A549 (cell line): ENCODE measurements around the gene CNOT6. TPM values are rescaled to one million over a fixed set of nuclear protein-coding genes. Genes with fewer than 3 reads are reported as not detected.

ENCODE experiments used
- ATAC-seq, 2 experiments: fragments of 200-7000 bp in 1 of 2; fragments of >200 bp in 1 of 2; cut with Nextera tagmentation in 1 of 2; cut with Tn5 transposase in 1 of 2; 3 replicates each; pipeline versions ENCODE4 v1.8.0 to v1.9.1; 2018 to 2020; ENCODE audit warnings: mild to moderate bottlenecking in 1 of 2, moderate library complexity in 1 of 2
- CTCF ChIA-PET: fragments of 300-600 bp; sonication (Branson Sonifier 250); formaldehyde crosslinking; extraction: SDS; loops from one replicate; lab custom pipeline; 2021; ENCODE audit warnings: antibody characterized with exemption, inconsistent platforms; lab: Yijun Ruan, JAX
- POLR2A ChIA-PET: fragments of 350-600 bp; formaldehyde crosslinking; extraction: SDS; loops from one replicate; lab custom pipeline; 2021; ENCODE audit warnings: antibody characterized with exemption, inconsistent platforms; lab: Yijun Ruan, JAX
- DNase-seq, 2 experiments: peaks; one replicate each; pipeline versions ENCODE4 v3.0.0 to v3.0.0-alpha.2; 2011 to 2016; ENCODE audit warnings: low read depth in 1 of 2, low spot score in 1 of 2
- FAIRE-seq: peaks from 2 replicates; lab custom pipeline; 2011; peaks lifted over from hg19 to GRCh38; lab: Jason Lieb, UNC
- H3K27ac ChIP-seq, 2 experiments: fragments of >200 bp; sonication (Bioruptor Twin); formaldehyde crosslinking; 3 replicates each; pipeline ENCODE4 v1.5.1; 2016 to 2017
- H3K4me1 ChIP-seq: fragments of >200 bp; sonication (Bioruptor Twin); formaldehyde crosslinking; 3 replicates; pipeline ENCODE4 v1.6.1; 2016
- H3K4me2 ChIP-seq: fragments of >200 bp; sonication (Bioruptor Twin); formaldehyde crosslinking; 3 replicates; pipeline ENCODE4 v1.6.1; 2016
- H3K4me3 ChIP-seq: fragments of >200 bp; sonication (Bioruptor Twin); formaldehyde crosslinking; 3 replicates; pipeline ENCODE4 v1.5.1; 2016
- H3K9me3 ChIP-seq: fragments of >200 bp; sonication (Bioruptor Twin); formaldehyde crosslinking; 3 replicates; pipeline ENCODE4 v1.6.1; 2016
- BCL3 ChIP-seq: fragments of >200 bp; sonication (Bioruptor Twin); formaldehyde crosslinking; IDR thresholded peaks from 3 replicates; pipeline ENCODE4 v1.6.1; 2016
- BHLHE40 ChIP-seq: IDR thresholded peaks from 2 replicates; pipeline ENCODE4 v1.6.1; 2012; ENCODE audit warnings: low read depth, low read length, inconsistent platforms
- CBX2 ChIP-seq: fragments of 200-600 bp; sonication (generic); IDR thresholded peaks from 2 replicates; pipeline ENCODE4 v1.6.1; 2016; ENCODE audit warnings: low read depth, mild to moderate bottlenecking, borderline replicate concordance
- EHMT2 ChIP-seq: fragments of 200-600 bp; sonication (generic); IDR thresholded peaks from 2 replicates; pipeline ENCODE4 v1.6.1; 2016; ENCODE audit warnings: antibody characterized with exemption, low read depth, mild to moderate bottlenecking, moderate library complexity
- ELK1 ChIP-seq: fragments of 150-350 bp; IDR thresholded peaks from 2 replicates; pipeline ENCODE4 v1.6.1; 2014; ENCODE audit warnings: low read depth, mild to moderate bottlenecking, low read length
- HEYL ChIP-seq: fragments of 250-450 bp; sonication (Bioruptor Pico); IDR thresholded peaks from 2 replicates; pipeline ENCODE4 v1.8.0; 2021; ENCODE audit warnings: mild to moderate bottlenecking, moderate library complexity
- HMGXB4 ChIP-seq: fragments of 250-450 bp; sonication (Bioruptor Pico); IDR thresholded peaks from 2 replicates; pipeline ENCODE4 v1.5.0; 2021; ENCODE audit warnings: mild to moderate bottlenecking, moderate library complexity, borderline replicate concordance
- JUN ChIP-seq, 2 experiments: fragments of >200 bp; sonication (Bioruptor Twin); formaldehyde crosslinking; IDR thresholded peaks; 2 replicates in 1 of 2; 3 replicates in 1 of 2; pipeline ENCODE4 v1.6.1; 2016 to 2017
- JUNB ChIP-seq: fragments of >200 bp; sonication (Bioruptor Twin); formaldehyde crosslinking; IDR thresholded peaks from 2 replicates; pipeline ENCODE4 v1.6.1; 2016
- KDM1A ChIP-seq: fragments of 200-600 bp; sonication (generic); IDR thresholded peaks from 2 replicates; pipeline ENCODE4 v1.6.1; 2016; ENCODE audit warnings: low read depth, mild to moderate bottlenecking
- MAFK ChIP-seq: fragments of 450-650 bp; IDR thresholded peaks from 2 replicates; pipeline ENCODE4 v1.6.1; 2014; ENCODE audit not compliant: partially characterized antibody
- MAX ChIP-seq: IDR thresholded peaks from 2 replicates; pipeline ENCODE4 v1.6.1; 2012
- PHF8 ChIP-seq: fragments of 200-600 bp; sonication (generic); IDR thresholded peaks from 2 replicates; pipeline ENCODE4 v1.6.1; 2016; ENCODE audit warnings: low read depth, mild to moderate bottlenecking, antibody characterized with exemption, moderate library complexity, borderline replicate concordance
- RARB ChIP-seq: fragments of 250-450 bp; sonication (Bioruptor Pico); IDR thresholded peaks from 2 replicates; pipeline ENCODE4 v1.8.0; 2021; ENCODE audit warnings: mild to moderate bottlenecking, moderate library complexity
- RCOR1 ChIP-seq: fragments of 150-350 bp; IDR thresholded peaks from 2 replicates; pipeline ENCODE4 v1.6.1; 2014; ENCODE audit warnings: antibody characterized with exemption, low read length, low read depth
- RFX5 ChIP-seq: fragments of 450-650 bp; IDR thresholded peaks from 2 replicates; pipeline ENCODE4 v1.7.1; 2014; ENCODE audit warnings: antibody characterized with exemption, mild to moderate bottlenecking, moderate library complexity
- SMC3 ChIP-seq: fragments of >200 bp; sonication (Bioruptor Twin); formaldehyde crosslinking; IDR thresholded peaks from 3 replicates; pipeline ENCODE4 v1.6.1; 2018; ENCODE audit warnings: inconsistent platforms
- SREBF2 ChIP-seq: fragments of 450-650 bp; IDR thresholded peaks from 2 replicates; pipeline ENCODE4 v1.6.1; 2014; ENCODE audit warnings: mild to moderate bottlenecking, moderate library complexity
- TFCP2L1 ChIP-seq: fragments of 250-450 bp; sonication (Bioruptor Pico); IDR thresholded peaks from 2 replicates; pipeline ENCODE4 v1.5.0; 2021; ENCODE audit warnings: mild to moderate bottlenecking
- TP53 ChIP-seq: fragments of 250-450 bp; sonication (Bioruptor Pico); IDR thresholded peaks from 2 replicates; pipeline ENCODE4 v1.5.0; 2021; ENCODE audit warnings: mild to moderate bottlenecking, moderate library complexity
- USF2 ChIP-seq: fragments of 450-650 bp; IDR thresholded peaks from 2 replicates; pipeline ENCODE4 v1.6.1; 2014; ENCODE audit warnings: antibody characterized with exemption
- WGBS: methylation state at CpG from one replicate; pipeline ENCODE4 v1.1.6; 2017; ENCODE audit errors: missing lambda C conversion rate; 5-methylcytosine and 5-hydroxymethylcytosine counted together
- polyA plus RNA-seq, 4 experiments: library from polyadenylated mRNA; depleted of rRNA in 3 of 4; stranded (reverse); fragments of >200 nt; fragmentation: RNase III in 1 of 4; extraction: RNeasy Plus Mini Kit Qiagen cat#74134 plus additional on column Dnase treatment in 1 of 4; gene quantifications; 2 replicates in 3 of 4; 3 replicates in 1 of 4; pipeline ENCODE4 v1.2.3, GENCODE V29; 2011 to 2017

Gene CNOT6
- polyA plus RNA-seq, 2 of the 4 experiments (the other 2 are of a cell fraction): 18.2 to 28.5 TPM

GRCh38 chr5:180599590-180599914 is 105.4 kb downstream of the CNOT6 start:
- no peak for ATAC-seq
- H3K4me1 ChIP-seq: no peaks in the 10 kb centered on the region
- no peak for TF ChIP-seq TFCP2L1 (CRISPR knock-in tag)
- no peak for TF ChIP-seq JUN (IDR thresholded peaks at IDR 0.05)
- TF ChIP-seq, all 56 proteins: peak for 0
- POLR2A ChIA-PET: no interaction called here
- FAIRE-seq (no peak), DNase-seq (no peak)
- Histone ChIP-seq H3K27ac (no peak overlapping the region), H3K4me3 (no peak overlapping the region), H3K9me3 (no peaks in the 10 kb centered on the region), H3K4me2 (no peak overlapping the region)
- CTCF ChIA-PET: interaction anchor here (1.0 to 1.2 kb wide), 2 partner anchors 8 to 306 kb away, joined by 3 to 8 read pairs; no protein-coding TSS in a partner anchor
- 83% methylated on average over 6 of the region's 6 CpGs for WGBS

GRCh38 chr5:180599981-180600553 is 105.9 kb downstream of the CNOT6 start:
- ATAC-seq: no peak
- no peaks in the 10 kb centered on the region for H3K4me1 ChIP-seq
- POLR2A ChIA-PET: no interaction called here
- no peak for FAIRE-seq
- TF ChIP-seq TP53 (CRISPR knock-in tag) (no peak), BCL3 (no peak), EHMT2 (no peak), MAX (no peak), KDM1A (no peak), JUNB (no peak)
- 70% methylated on average over 16 of the region's 16 CpGs for whole genome bisulfite sequencing
- H3K4me2 ChIP-seq: no peak overlapping the region
- H3K9me3 ChIP-seq: no peaks in the 10 kb centered on the region
- no peak overlapping the region for H3K27ac ChIP-seq
- DNase-seq: no peak
- no peak overlapping the region for H3K4me3 ChIP-seq
- CTCF ChIA-PET: interaction anchor here (1.0 to 1.2 kb wide), 2 partner anchors 8 to 306 kb away, joined by 3 to 8 read pairs; no protein-coding TSS in a partner anchor

GRCh38 chr5:180600554-180601041 is 106.4 kb downstream of the CNOT6 start:
- ChIA-PET CTCF (interaction anchor here (0.6 to 1.0 kb wide), 2 partner anchors 7 to 146 kb away, joined by 3 read pairs; no protein-coding TSS in a partner anchor), POLR2A (no interaction called here)
- no peak overlapping the region for H3K4me2 ChIP-seq
- DNase-seq: no peak
- ATAC-seq: no peak
- WGBS: 74% methylated on average over 12 of the region's 12 CpGs
- FAIRE-seq: no peak
- no peak overlapping the region for H3K4me3 ChIP-seq
- H3K27ac ChIP-seq: no peak overlapping the region
- H3K9me3 ChIP-seq: no peaks in the 10 kb centered on the region
- no peak for TF ChIP-seq HMGXB4
- TF ChIP-seq SMC3: no peak
- TF ChIP-seq CBX2: no peak
- TF ChIP-seq RCOR1: no peak
- no peak for TF ChIP-seq SREBF2
- TF ChIP-seq KDM1A: no peak
- TF ChIP-seq USF2: no peak
- TF ChIP-seq BCL3: no peak
- TF ChIP-seq HEYL: no peak
- no peak for TF ChIP-seq RARB (CRISPR knock-in tag)
- TF ChIP-seq MAFK: no peak
- no peak for TF ChIP-seq ELK1
- TF ChIP-seq RFX5: no peak
- TF ChIP-seq PHF8: no peak
- TF ChIP-seq BHLHE40: no peak
- TF ChIP-seq, all 56 proteins: peak for 0
- H3K4me1 ChIP-seq: no peaks in the 10 kb centered on the region
